ENCODE measurements around the gene RABAC1. TPM values are rescaled to one million over a fixed set of nuclear protein-coding genes. Genes with fewer than 3 reads are reported as not detected.

The RABAC1 gene
- total RNA-seq, 1 experiment from 2014 or later, result 66.3 TPM

DNA sequence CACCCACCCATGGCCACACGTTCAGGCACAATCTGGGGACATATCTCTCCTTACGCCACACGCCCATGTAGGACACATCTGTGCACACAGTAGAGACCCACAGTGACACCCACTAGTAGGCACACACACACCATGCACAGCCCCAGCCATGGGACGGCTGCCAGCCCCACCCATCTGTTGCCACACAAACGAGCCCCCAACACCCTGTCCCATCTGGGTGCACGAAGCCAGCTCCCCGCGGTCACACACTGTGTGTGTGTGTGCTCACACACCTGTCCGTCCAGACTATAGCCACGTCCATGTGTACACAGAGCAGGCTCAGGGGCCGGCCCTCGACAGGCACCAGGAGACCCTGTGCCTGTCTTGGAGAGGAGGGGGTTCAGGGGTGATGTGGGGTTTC, 41.4 kb downstream of the RABAC1 start:
- H4K20me1 ChIP-seq (ENCODE audit: insufficient read depth), result no peaks in the 10 kb centered on the region
- DNase-seq (ENCODE audit: low read depth, low spot score) (no peak), ATAC-seq (no peak)
- no peak overlapping the region for H2AFZ ChIP-seq (ENCODE audit: low read depth, low read length, poor library complexity, severe bottlenecking)
- RAD21 ChIA-PET (ENCODE audit: low non-redundant PET in 1 of 2, low total read pairs in 2 of 2, uncharacterized antibody in 2 of 2, unreplicated experiment in 2 of 2), result no interaction called here
- intact Hi-C loops (cut with micrococcal nuclease), result no loop called here
- TF ChIP-seq, protein P1, sequence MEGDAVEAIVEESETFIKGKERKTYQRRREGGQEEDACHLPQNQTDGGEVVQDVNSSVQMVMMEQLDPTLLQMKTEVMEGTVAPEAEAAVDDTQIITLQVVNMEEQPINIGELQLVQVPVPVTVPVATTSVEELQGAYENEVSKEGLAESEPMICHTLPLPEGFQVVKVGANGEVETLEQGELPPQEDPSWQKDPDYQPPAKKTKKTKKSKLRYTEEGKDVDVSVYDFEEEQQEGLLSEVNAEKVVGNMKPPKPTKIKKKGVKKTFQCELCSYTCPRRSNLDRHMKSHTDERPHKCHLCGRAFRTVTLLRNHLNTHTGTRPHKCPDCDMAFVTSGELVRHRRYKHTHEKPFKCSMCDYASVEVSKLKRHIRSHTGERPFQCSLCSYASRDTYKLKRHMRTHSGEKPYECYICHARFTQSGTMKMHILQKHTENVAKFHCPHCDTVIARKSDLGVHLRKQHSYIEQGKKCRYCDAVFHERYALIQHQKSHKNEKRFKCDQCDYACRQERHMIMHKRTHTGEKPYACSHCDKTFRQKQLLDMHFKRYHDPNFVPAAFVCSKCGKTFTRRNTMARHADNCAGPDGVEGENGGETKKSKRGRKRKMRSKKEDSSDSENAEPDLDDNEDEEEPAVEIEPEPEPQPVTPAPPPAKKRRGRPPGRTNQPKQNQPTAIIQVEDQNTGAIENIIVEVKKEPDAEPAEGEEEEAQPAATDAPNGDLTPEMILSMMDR (IDR thresholded peaks at IDR 0.05 in 2 of 3, conservative IDR thresholded peaks at IDR 0.05 in 1 of 3; ENCODE audit: borderline replicate concordance in 1 of 3, insufficient read depth in 1 of 3, low read depth in 2 of 3, low read length in 2 of 3), result no peak
- no peak for TF ChIP-seq YY1 (IDR thresholded peaks at IDR 0.05; ENCODE audit: extremely low read depth, insufficient replicate concordance, low read depth, low read length)
- TF ChIP-seq CBX3 (IDR thresholded peaks at IDR 0.05; ENCODE audit: low read depth), result no peak
- TF ChIP-seq SP1 (IDR thresholded peaks at IDR 0.05; ENCODE audit: low read depth), result no peak
- TF ChIP-seq SRF (IDR thresholded peaks at IDR 0.05; ENCODE audit: low read depth), result no peak
- no peak for TF ChIP-seq EZH2 (IDR thresholded peaks at IDR 0.05)
- no peak for TF ChIP-seq EGR1 (IDR thresholded peaks at IDR 0.05; ENCODE audit: low read depth)
- TF ChIP-seq, protein P2, sequence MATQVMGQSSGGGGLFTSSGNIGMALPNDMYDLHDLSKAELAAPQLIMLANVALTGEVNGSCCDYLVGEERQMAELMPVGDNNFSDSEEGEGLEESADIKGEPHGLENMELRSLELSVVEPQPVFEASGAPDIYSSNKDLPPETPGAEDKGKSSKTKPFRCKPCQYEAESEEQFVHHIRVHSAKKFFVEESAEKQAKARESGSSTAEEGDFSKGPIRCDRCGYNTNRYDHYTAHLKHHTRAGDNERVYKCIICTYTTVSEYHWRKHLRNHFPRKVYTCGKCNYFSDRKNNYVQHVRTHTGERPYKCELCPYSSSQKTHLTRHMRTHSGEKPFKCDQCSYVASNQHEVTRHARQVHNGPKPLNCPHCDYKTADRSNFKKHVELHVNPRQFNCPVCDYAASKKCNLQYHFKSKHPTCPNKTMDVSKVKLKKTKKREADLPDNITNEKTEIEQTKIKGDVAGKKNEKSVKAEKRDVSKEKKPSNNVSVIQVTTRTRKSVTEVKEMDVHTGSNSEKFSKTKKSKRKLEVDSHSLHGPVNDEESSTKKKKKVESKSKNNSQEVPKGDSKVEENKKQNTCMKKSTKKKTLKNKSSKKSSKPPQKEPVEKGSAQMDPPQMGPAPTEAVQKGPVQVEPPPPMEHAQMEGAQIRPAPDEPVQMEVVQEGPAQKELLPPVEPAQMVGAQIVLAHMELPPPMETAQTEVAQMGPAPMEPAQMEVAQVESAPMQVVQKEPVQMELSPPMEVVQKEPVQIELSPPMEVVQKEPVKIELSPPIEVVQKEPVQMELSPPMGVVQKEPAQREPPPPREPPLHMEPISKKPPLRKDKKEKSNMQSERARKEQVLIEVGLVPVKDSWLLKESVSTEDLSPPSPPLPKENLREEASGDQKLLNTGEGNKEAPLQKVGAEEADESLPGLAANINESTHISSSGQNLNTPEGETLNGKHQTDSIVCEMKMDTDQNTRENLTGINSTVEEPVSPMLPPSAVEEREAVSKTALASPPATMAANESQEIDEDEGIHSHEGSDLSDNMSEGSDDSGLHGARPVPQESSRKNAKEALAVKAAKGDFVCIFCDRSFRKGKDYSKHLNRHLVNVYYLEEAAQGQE (IDR thresholded peaks at IDR 0.05; ENCODE audit: low read depth), result no peak
- no peak for TF ChIP-seq CEBPB (IDR thresholded peaks at IDR 0.05; ENCODE audit: low read depth)
- no peak for TF ChIP-seq ZFX (IDR thresholded peaks at IDR 0.05)
- TF ChIP-seq JUND (IDR thresholded peaks at IDR 0.05), result no peak
- TF ChIP-seq ZNF274 (IDR thresholded peaks at IDR 0.05; ENCODE audit: low read depth, low read length), result no peak
- TF ChIP-seq RAD21 (IDR thresholded peaks at IDR 0.05; ENCODE audit: low read depth), result no peak
- no peak for TF ChIP-seq SIN3A (IDR thresholded peaks at IDR 0.05; ENCODE audit: low read depth)
- no peak for TF ChIP-seq POLR2AphosphoS5 (IDR thresholded peaks at IDR 0.05; ENCODE audit: low read depth, low read length)
- no peak for TF ChIP-seq ELF1 (IDR thresholded peaks at IDR 0.05; ENCODE audit: borderline replicate concordance, low read depth)
- POLR2A ChIA-PET, result no interaction called here
- no peaks in the 10 kb centered on the region; the same call in 1 of the 2 replicates for H3K27me3 ChIP-seq (ENCODE audit: insufficient read depth, low read length)
- H3K4me1 ChIP-seq (ENCODE audit: control insufficient read depth in 1 of 2, insufficient read depth in 2 of 2, low read length in 2 of 2), result no peaks in the 10 kb centered on the region
- H3K9ac ChIP-seq (ENCODE audit: low read length), result no peak overlapping the region
- H3K36me3 ChIP-seq (ENCODE audit: control insufficient read depth in 1 of 2, insufficient read depth in 2 of 2, low read length in 2 of 2), result no peaks in the 10 kb centered on the region
- H3K9me2 ChIP-seq (ENCODE audit: insufficient read depth), result no peaks in the 10 kb centered on the region
- no peaks in the 10 kb centered on the region for H3K9me3 ChIP-seq (ENCODE audit: control insufficient read depth in 1 of 2, insufficient read depth in 1 of 2, low read depth in 1 of 2, low read length in 2 of 2)
- CTCF ChIA-PET, result no interaction called here
- no peaks in the 10 kb centered on the region for H3K79me2 ChIP-seq (ENCODE audit: insufficient read depth, low read length)
- no peak overlapping the region for H3K4me2 ChIP-seq (ENCODE audit: low read length)
- H3K27ac ChIP-seq (ENCODE audit: low read depth, low read length), result no peak overlapping the region
- H3K4me3 ChIP-seq (replicated peaks in 1 of 2; ENCODE audit: low read depth in 1 of 2, low read length in 2 of 2), result no peak overlapping the region
- no TSS peak for BruUV-seq (replicated peaks)

All from HCT116 (cell line).